HG02763 (cell line): ENCODE measurements around the gene PTPRH.
A peak's percentile ranks its signal among the peaks of the same experiment; 100 is the strongest.
"Not testable (repeated sequence)": the region's sequence is repeated elsewhere in the genome, so short reads cannot be mapped to it uniquely, and the experiment has no call there.

ENCODE experiments used
- ATAC-seq: cut with Tn5 transposase; IDR thresholded peaks from one replicate; pipeline ENCODE4 v1.9.1; 2021; ENCODE audit warnings: mild to moderate bottlenecking, moderate library complexity; ENCODE audit not compliant: unreplicated experiment

Gene PTPRH

GRCh38 chr19:55193481-55193880 is 15.8 kb downstream of the PTPRH start:
- ATAC-seq = no peak

DNA sequence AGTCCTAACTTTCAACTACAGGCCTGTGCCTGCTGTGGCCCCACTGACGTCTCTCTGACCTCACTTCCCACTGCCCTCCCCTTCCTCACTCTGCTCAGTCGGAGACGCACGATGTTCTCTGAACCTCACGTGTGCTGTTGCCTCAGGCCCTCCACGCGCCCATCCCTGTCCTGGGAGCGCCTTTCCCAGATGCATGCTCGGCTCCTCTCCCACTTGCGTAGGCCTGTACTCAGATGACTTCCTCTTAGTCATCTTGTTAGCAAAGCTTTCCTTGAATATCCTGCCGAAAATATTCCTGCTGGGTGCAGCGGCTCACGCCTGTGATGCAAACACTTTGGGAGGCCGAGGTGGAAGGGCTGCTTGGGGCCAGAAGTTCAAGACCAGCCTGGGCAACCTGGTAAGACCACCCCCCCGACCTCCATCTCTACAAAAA is 19.9 kb downstream of the PTPRH start:
- ATAC-seq = no peak

GRCh38 chr19:55188625-55189024 is 20.7 kb downstream of the PTPRH start:
- no peak for ATAC-seq

GRCh38 chr19:55186080-55186479 is 23.2 kb downstream of the PTPRH start:
- no peak for ATAC-seq

DNA sequence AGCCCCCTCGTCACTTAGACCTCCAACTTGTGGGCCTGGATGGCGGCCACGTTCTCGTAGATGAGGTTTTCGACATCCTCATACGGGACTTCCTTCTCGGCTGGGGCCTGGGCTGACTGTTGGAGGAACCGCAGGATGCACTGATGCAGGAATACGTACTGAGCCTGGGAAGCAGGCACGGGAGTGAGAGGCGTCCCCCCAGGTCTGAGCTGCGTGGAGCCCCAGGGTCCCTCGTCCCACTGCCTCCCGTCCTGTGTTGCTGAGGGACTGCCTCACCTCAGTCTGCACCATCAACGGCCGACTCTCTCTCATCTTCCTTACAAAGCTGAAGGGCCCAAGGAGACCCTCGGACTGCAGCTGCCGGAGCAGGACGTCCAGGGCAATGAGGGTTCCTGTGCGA is 27.6 kb downstream of the PTPRH start:
- no peak for ATAC-seq

- ATAC-seq = no peak
These were observed 29.5 kb downstream of the PTPRH start, which contains the start of gene SYT5 for GRCh38 chr19:55179606-55180484. Gene SYT5, minus strand, starts transcription at chr19:55180289. Its CDS starts 1,248 bp downstream, at chr19:55179041.

DNA sequence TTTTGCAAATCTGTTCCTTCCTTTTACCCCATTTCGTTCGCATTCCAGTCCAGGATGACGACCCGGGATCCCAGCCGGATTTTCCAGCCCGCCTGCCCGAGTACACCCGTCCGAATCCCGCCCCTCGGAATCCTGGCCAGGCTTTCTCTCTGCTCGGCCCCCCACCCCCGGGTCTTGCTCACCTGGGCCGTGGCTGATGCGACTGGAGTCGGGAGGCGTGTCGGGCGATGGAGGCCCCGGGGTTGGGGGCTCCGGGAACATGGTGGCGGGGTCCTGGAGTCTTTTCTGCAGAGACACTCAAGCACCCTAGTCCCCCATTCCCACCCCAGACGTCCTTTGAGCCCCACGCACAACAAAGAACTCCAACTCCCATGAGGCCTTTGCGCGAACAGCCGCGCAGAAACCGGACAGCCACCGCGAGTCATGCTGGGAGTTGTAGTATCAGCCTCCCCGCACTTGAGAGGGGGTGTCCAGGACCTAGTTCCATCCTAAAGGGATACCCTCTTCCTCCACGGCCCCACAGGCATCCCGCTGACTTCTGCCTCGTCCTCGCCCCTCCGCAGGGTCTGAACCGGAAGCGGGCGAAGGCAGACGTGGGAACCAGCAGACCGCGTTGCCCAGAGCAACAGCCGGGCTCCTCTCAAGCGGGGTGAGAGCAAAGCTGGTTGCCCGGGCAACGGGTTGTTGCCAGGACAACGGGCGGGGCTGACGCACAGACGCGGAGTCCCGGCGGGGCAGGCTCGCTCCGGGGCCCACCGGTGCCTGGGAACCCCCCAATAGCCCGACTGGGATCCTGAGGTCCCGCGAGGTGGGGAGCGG is 30.3 kb downstream of the PTPRH start:
- peak; percentile 64 for ATAC-seq

- no peak for ATAC-seq
These were observed 33.2 kb downstream of the PTPRH start for GRCh38 chr19:55176076-55176475.

DNA sequence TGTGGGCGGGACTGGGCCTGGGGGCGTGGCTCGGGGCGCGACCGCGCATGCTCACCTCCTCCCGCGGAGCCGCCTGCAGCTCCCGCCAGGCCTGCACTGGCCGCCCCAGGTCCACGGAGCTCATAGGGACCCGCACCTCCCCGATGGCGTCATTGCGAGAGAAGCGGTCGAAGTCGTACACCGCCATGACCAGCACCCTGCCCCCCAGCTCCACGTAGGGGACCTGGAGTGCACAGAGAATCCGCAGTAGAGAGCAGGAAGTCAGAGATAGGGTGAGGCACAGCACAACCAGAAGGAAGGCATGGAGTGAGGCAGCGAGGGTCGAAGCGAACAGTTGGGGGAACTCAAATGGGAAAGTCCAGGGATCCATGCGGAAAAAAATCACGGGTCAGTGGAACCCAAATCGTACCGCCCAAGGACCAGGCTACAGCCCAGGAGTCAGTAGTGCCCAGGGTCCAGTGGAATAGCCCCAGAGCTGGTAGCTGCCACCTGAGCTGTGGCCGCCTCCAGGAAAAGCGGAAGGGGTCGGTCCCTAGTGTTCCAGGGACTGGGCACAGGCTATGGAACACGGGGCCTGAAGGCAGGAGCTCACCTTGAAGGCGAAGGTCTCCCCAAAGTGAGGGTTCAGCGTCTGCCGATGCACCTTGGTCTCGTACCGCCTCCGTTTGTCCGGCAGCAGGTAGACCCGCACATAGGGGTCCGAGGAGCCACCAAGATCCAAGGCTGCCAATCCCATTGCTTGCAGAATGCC is 34.0 kb downstream of the PTPRH start:
- ATAC-seq = no peak

GRCh38 chr19:55174425-55175116 is 34.7 kb downstream of the PTPRH start:
- ATAC-seq = no peak

GRCh38 chr19:55173714-55174409 is 35.4 kb downstream of the PTPRH start:
- no peak for ATAC-seq

GRCh38 chr19:55173186-55173713 is 36.1 kb downstream of the PTPRH start:
- ATAC-seq = no peak

DNA sequence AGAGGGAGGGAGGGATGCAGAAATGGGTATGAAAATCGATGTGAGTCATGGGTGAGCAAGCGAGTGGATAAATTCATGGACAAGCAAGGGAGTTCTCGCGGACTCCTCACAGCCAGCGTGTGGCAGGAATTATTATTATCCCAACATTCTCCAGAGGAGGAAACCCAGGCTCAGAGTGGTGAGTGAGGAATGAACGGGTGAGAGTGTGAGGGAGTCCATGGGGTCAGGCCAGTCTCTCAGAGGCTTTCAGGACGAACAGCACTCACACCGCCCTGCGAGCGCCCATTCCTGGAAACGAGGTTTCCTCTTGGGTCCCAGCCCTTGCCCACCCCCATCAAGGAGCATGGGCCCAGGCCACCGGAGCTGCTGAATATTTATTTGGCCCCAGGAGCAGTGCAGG is 36.6 kb downstream of the PTPRH start:
- ATAC-seq = no peak

GRCh38 chr19:55172318-55172717 is 37.0 kb downstream of the PTPRH start:
- ATAC-seq = not testable (repeated sequence)

GRCh38 chr19:55171440-55171839 is 37.9 kb downstream of the PTPRH start:
- no peak for ATAC-seq

DNA sequence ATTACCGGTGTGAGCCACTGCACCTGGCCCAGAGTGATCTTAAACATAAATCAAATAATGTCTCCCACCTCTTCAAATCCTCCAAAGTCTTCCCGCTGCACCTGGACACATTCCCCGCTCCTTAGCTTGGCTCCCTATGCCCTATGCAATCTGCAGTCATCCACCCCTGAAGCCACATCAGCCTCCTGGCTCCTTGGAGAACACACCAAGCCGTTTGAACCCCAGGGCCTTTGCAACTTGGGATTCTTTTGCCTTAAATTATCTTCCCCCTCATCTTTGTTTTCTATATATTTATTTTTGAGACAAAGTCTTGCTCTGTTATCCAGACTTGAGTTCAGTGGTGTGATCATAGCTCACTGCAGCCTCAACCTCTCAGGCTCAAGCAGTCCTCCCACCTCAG is 40.2 kb downstream of the PTPRH start:
- no peak for ATAC-seq

DNA sequence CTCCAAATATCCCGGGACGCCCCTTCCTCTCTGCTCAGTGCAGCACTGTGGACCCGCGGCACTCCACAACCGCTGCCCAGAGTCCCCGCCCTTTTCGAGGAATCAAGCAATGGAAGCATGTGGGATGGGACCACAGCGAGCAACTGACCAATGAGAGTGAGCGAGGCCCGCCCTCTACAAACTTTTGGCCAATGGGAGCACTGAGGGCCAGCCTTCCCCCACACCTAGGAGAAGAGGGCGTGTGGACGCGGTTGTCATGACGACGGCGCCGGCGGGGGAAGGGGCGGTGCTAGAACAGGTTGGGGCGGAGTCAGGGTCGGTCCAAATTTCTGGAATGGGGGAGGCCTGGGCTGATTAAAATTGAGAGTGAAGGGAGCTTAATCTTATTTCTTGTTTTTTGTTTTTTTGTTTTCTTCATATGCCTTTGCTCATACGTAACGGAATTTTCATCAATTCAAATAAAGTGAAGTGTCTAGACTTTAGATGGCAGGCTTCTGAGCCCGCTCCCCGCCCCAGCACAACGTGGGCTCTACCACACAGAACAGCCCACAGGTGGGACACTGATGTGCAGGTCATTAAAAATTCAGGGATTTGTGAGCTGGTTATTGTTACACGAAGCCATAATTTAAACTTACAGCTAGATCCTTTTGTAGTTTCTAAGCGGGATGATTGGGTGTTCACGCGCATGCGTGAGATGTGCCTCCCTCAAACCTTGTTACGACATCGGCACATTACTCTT is 42.6 kb downstream of the PTPRH start, which contains the start of gene DNAAF3:
TSS of gene DNAAF3 (minus strand) at position 84 of the 739 bp plus-strand sequence. CDS start 200 bp downstream, outside the sequence.
- ATAC-seq = peak; percentile 82

- peak; percentile 5 for ATAC-seq
These were observed 43.3 kb downstream of the PTPRH start for GRCh38 chr19:55165952-55166529.
